Endodermal cell (in vitro differentiated cells): Measurements from ENCODE around the gene OR8J1. TPM values are rescaled to one million over a fixed set of nuclear protein-coding genes. Genes with fewer than 3 reads are reported as not detected.

ENCODE experiments used
- DNase-seq: peaks from one replicate; pipeline ENCODE4 v3.0.0-alpha.2; 2017
- H3K27ac ChIP-seq: 2 replicates; pipeline ENCODE4 v1.5.1; 2013; ENCODE audit warnings: mild to moderate bottlenecking, low read depth, low read length, moderate library complexity
- H3K27me3 ChIP-seq: 2 replicates; pipeline ENCODE4 v1.6.1; 2013; ENCODE audit warnings: mild to moderate bottlenecking, low read length, moderate library complexity; ENCODE audit not compliant: insufficient read depth, control insufficient read depth, poor library complexity, severe bottlenecking
- H3K36me3 ChIP-seq: 2 replicates; pipeline ENCODE4 v1.7.0; 2013; ENCODE audit warnings: mild to moderate bottlenecking, low read length, moderate library complexity; ENCODE audit not compliant: control insufficient read depth, insufficient read depth
- H3K4me1 ChIP-seq: one replicate; pipeline ENCODE4 v1.7.0; 2013; ENCODE audit warnings: low read length; ENCODE audit not compliant: control insufficient read depth, insufficient read depth
- H3K4me3 ChIP-seq: 2 replicates; pipeline ENCODE4 v1.5.1; 2013; ENCODE audit warnings: mild to moderate bottlenecking, low read length, moderate library complexity
- H3K9ac ChIP-seq: 2 replicates; pipeline ENCODE4 v1.6.1; 2013; ENCODE audit warnings: mild to moderate bottlenecking, low read length, moderate library complexity; ENCODE audit not compliant: poor library complexity, severe bottlenecking; ENCODE audit errors: extremely low read depth
- H3K9me3 ChIP-seq: 2 replicates; pipeline ENCODE4 v1.6.1; 2013; ENCODE audit warnings: mild to moderate bottlenecking, low read length, moderate library complexity; ENCODE audit not compliant: control insufficient read depth
- H3K27ac Mint-ChIP-seq: 2 replicates; pipeline ENCODE4 v1.8.0; 2020; ENCODE audit warnings: mixed read lengths
- H3K27me3 Mint-ChIP-seq: 2 replicates; pipeline ENCODE4 v1.8.0; 2021; ENCODE audit warnings: mild to moderate bottlenecking, mixed read lengths; ENCODE audit not compliant: insufficient read depth
- H3K36me3 Mint-ChIP-seq: 2 replicates; pipeline ENCODE4 v1.8.0; 2020; ENCODE audit warnings: low read depth, mixed read lengths
- H3K4me1 Mint-ChIP-seq: 2 replicates; pipeline ENCODE4 v1.8.0; 2020; ENCODE audit warnings: mixed read lengths
- H3K4me3 Mint-ChIP-seq: 2 replicates; pipeline ENCODE4 v1.8.0; 2020; ENCODE audit warnings: mild to moderate bottlenecking, moderate library complexity, mixed read lengths
- H3K9me3 Mint-ChIP-seq: 2 replicates; pipeline ENCODE4 v1.8.0; 2020; ENCODE audit warnings: mild to moderate bottlenecking, mixed read lengths
- CTCF ChIP-seq: fragments of 200-600 bp; sonication (generic); conservative IDR thresholded peaks from 2 replicates; pipeline ENCODE4 v1.5.0; 2021; ENCODE audit warnings: antibody characterized with exemption, mild to moderate bottlenecking
- total RNA-seq, 2 donors: library from RNA; stranded (reverse); fragmentation: NEBNext Ultra II Directional in 1 of 2; extraction: Animal tissue kit (Norgen Biotek cat#: 25700) in 1 of 2; gene quantifications; 2 replicates in 1 of 2; 3 replicates in 1 of 2; pipeline ENCODE4 v1.2.1, GENCODE V29; 2021

Gene OR8J1
- total RNA-seq, 2 donors from 2014 or later: not detected

- DNase-seq: no peak
- H3K4me1 Mint-ChIP-seq: no peaks in the 10 kb centered on the region
- Histone ChIP-seq H3K9ac (no peak overlapping the region), H3K27ac (no peak overlapping the region), H3K27me3 (no peaks in the 10 kb centered on the region), H3K4me1 (no peaks in the 10 kb centered on the region), H3K9me3 (no peaks in the 10 kb centered on the region), H3K36me3 (no peaks in the 10 kb centered on the region), H3K4me3 (no peak overlapping the region)
- H3K27ac Mint-ChIP-seq: no peak overlapping the region
- no peak for TF ChIP-seq CTCF
- no peaks in the 10 kb centered on the region for H3K36me3 Mint-ChIP-seq
- H3K9me3 Mint-ChIP-seq: no peaks in the 10 kb centered on the region
- H3K27me3 Mint-ChIP-seq: no peaks in the 10 kb centered on the region
- H3K4me3 Mint-ChIP-seq: no peak overlapping the region
Measured at GRCh38 chr11:56410801-56411200, 56.7 kb downstream of the OR8J1 start.

Other genes with a start within 250 kb of the OR8J1 start
- gene OR8H3, start 231.9 kb upstream of the OR8J1 start, total RNA-seq: not detected
- gene OR8J3, start 214.1 kb upstream of the OR8J1 start, total RNA-seq: not detected
- not detected for gene OR8K5, start 194.0 kb upstream of the OR8J1 start, total RNA-seq
- gene OR5J2, start 177.7 kb upstream of the OR8J1 start, total RNA-seq: not detected
- gene OR5T2, start 120.0 kb upstream of the OR8J1 start, total RNA-seq: not detected
- gene OR5T3, start 102.0 kb upstream of the OR8J1 start, total RNA-seq: not detected
- gene OR5T1, start 80.1 kb upstream of the OR8J1 start, total RNA-seq: not detected
- not detected for gene OR8H1, start 62.0 kb upstream of the OR8J1 start, total RNA-seq
- not detected for gene OR8K3, start 39.1 kb upstream of the OR8J1 start, total RNA-seq
- gene OR8K1, start 8.3 kb upstream of the OR8J1 start, total RNA-seq: not detected
- gene OR8U1, start 21.3 kb downstream of the OR8J1 start, total RNA-seq: not detected
- gene OR5AL1, start 58.4 kb downstream of the OR8J1 start, total RNA-seq: not detected
- gene OR5M3, start 119.1 kb downstream of the OR8J1 start, total RNA-seq: not detected
- not detected for gene OR5M8, start 137.1 kb downstream of the OR8J1 start, total RNA-seq
- not detected for gene OR5M11, start 189.0 kb downstream of the OR8J1 start, total RNA-seq
- gene OR5M10, start 223.4 kb downstream of the OR8J1 start, total RNA-seq: not detected